ENCODE data around the gene HOXA5. TPM values are rescaled to one million over a fixed set of nuclear protein-coding genes. Genes with fewer than 3 reads are reported as not detected.

HOXA5 gene
- total and polyA plus RNA-seq, 2 donors: 0.24 to 0.43 TPM

- H3K4me1 ChIP-seq (ENCODE audit: control insufficient read depth in 2 of 2, insufficient read depth in 2 of 2, low read length in 2 of 2): peaks cover 22 to 37% of the 10 kb centered on the region in 2 donors
Observed at GRCh38 chr7:27176524-27176845, 33.0 kb upstream of the HOXA5 start.

DNA sequence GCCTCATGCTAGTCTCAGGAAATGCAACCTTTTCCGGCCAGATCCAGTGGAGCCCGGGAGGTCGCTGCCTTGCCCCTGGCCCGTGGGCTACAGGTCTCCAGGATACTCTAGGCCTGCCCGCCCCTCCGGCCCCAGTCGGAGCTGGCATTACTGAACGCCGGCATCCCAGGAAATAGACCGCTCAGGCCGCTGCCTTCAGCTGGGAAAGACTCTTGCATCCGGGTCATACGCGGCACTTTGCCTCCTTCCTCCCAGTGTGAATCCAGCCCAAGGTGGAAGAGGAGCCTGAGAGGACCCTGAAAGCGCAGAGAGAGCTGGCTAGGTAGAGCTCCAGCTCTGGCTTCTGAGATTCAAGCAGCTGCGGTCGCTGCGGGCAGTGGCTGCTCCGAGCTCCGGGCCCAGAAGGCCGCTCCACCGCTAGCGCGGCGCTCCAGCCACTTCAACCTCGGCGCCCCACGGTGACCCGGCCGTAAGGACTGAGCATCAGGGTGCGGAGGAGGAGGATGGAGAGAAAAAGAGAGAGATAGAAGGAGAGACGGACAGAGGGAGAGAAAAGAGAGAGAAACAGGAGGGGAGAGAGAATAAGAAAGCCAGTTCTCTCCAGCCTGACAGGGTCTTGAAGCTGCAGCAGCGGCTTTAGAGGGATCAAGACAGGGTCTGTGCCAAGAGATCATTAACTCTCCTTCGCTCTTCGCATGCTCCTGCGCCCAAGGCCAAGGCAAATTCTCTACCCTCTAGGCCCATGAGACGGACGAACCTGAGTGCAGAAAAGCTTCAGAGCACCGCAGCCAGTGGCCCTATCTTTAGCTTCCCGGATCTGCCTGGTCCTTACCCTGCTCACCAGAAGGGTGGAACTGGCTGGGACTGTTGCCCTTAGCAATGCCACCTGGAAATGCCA is 32.4 kb upstream of the HOXA5 start:
- WGBS: 95% methylated on average over 40 of the region's 40 CpGs
- no peak overlapping the region for H3K27ac ChIP-seq (ENCODE audit: low read depth in 1 of 2, low read length in 1 of 2)
- DNase-seq (ENCODE audit: low read depth in 6 of 9, low spot score in 9 of 9): no peak
- no peaks in the 10 kb centered on the region for H3K36me3 ChIP-seq (ENCODE audit: control insufficient read depth in 2 of 2, insufficient read depth in 2 of 2, low read length in 1 of 2)
- no peak overlapping the region for H3K4me3 ChIP-seq (ENCODE audit: low read length in 2 of 2)
- peaks cover 25 to 41% of the 10 kb centered on the region in 2 donors for H3K4me1 ChIP-seq (ENCODE audit: control insufficient read depth in 2 of 2, insufficient read depth in 2 of 2, low read length in 2 of 2)
- H3K27me3 ChIP-seq (ENCODE audit: control insufficient read depth in 2 of 2, insufficient read depth in 1 of 2, low read length in 1 of 2): peaks cover 64 to 100% of the 10 kb centered on the region in 2 donors
- peaks cover 0 to 10% of the 10 kb centered on the region in 2 donors for H3K9me3 ChIP-seq (ENCODE audit: control insufficient read depth in 2 of 2, insufficient read depth in 1 of 2, low read length in 1 of 2)

More at GRCh38 chr7:27176524-27176845, 33.0 kb upstream of the HOXA5 start:
- Histone ChIP-seq H3K4me3 (ENCODE audit: low read length in 2 of 2) (no peak overlapping the region), H3K27ac (ENCODE audit: low read depth in 1 of 2, low read length in 1 of 2) (no peak overlapping the region), H3K36me3 (ENCODE audit: control insufficient read depth in 2 of 2, insufficient read depth in 2 of 2, low read length in 1 of 2) (no peaks in the 10 kb centered on the region), H3K27me3 (ENCODE audit: control insufficient read depth in 2 of 2, insufficient read depth in 1 of 2, low read length in 1 of 2) (peaks cover 69 to 100% of the 10 kb centered on the region in 2 donors), H3K9me3 (ENCODE audit: control insufficient read depth in 2 of 2, insufficient read depth in 1 of 2, low read length in 1 of 2) (peaks cover 0 to 10% of the 10 kb centered on the region in 2 donors)
- no peak for DNase-seq (ENCODE audit: low read depth in 6 of 9, low spot score in 9 of 9)
- WGBS: 81% methylated on average over 3 of the region's 3 CpGs

DNA sequence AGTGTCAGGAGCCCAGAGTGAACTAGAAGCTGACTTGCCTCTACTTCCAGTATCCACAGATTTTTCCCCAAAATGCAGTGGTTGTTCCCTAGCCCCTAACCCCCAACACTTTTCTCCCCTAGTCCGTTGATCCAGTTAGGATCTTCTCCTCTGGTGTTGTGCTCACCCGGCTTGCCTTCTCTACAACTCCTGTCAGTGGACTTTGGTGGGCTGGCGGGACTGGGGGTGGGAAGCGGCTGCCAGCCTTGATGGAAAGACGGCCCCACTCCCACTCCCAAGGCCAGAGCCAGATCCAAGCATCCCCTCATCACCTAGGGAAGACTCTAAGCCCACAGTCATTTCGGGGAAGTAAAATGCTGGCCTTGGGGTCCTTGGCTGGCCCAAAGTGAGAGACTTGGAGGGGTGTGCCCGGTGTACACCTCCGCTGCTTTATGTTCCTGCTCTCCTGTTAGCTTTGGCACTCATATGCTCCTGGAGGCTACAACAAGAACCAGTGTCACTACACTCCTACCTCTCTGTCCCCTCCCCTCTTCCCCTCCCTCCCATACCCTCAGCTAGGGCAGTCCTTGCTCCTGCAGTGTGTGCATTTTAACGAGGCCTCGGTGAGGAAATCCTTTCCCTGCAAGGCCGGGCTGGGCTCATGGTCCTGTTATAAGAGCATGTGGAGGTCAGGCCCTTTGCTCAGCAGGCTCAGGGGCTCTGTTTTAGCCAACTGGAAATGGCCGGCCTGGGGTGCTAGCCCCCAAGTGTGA is 31.6 kb upstream of the HOXA5 start:
- Histone ChIP-seq H3K4me3 (ENCODE audit: low read length in 2 of 2) (no peak overlapping the region), H3K36me3 (ENCODE audit: control insufficient read depth in 2 of 2, insufficient read depth in 2 of 2, low read length in 1 of 2) (no peaks in the 10 kb centered on the region), H3K9me3 (ENCODE audit: control insufficient read depth in 2 of 2, insufficient read depth in 1 of 2, low read length in 1 of 2) (peaks cover 0 to 10% of the 10 kb centered on the region in 2 donors), H3K27me3 (ENCODE audit: control insufficient read depth in 2 of 2, insufficient read depth in 1 of 2, low read length in 1 of 2) (peaks cover 59 to 100% of the 10 kb centered on the region in 2 donors), H3K4me1 (ENCODE audit: control insufficient read depth in 2 of 2, insufficient read depth in 2 of 2, low read length in 2 of 2) (peaks cover 29 to 42% of the 10 kb centered on the region in 2 donors), H3K27ac (ENCODE audit: low read depth in 1 of 2, low read length in 1 of 2) (no peak overlapping the region)
- DNase-seq (ENCODE audit: low read depth in 6 of 9, low spot score in 9 of 9): no peak
- WGBS: 93% methylated on average over 12 of the region's 12 CpGs

- Histone ChIP-seq H3K36me3 (ENCODE audit: control insufficient read depth in 2 of 2, insufficient read depth in 2 of 2, low read length in 1 of 2) (no peaks in the 10 kb centered on the region), H3K27ac (ENCODE audit: low read depth in 1 of 2, low read length in 1 of 2) (no peak within 1 kb of the TSS), H3K9me3 (ENCODE audit: control insufficient read depth in 2 of 2, insufficient read depth in 1 of 2, low read length in 1 of 2) (peaks cover 0 to 10% of the 10 kb centered on the region in 2 donors), H3K4me3 (ENCODE audit: low read length in 2 of 2) (peak within 1 kb of the TSS; percentile 24 to 73), H3K4me1 (ENCODE audit: control insufficient read depth in 2 of 2, insufficient read depth in 2 of 2, low read length in 2 of 2) (peaks cover 29 to 37% of the 10 kb centered on the region in 2 donors), H3K27me3 (ENCODE audit: control insufficient read depth in 2 of 2, insufficient read depth in 1 of 2, low read length in 1 of 2) (peaks cover 55 to 100% of the 10 kb centered on the region in 2 donors)
- DNase-seq (ENCODE audit: low read depth in 6 of 9, low spot score in 9 of 9): no peak
- WGBS: 7% methylated on average over 82 of the region's 82 CpGs
Observed at GRCh38 chr7:27173956-27174873, 30.7 kb upstream of the HOXA5 start, which contains the start of gene HOXA10. HOXA10 (minus strand) TSS chr7:27174320; CDS start chr7:27174306, 14 bp downstream.

- Histone ChIP-seq H3K4me1 (ENCODE audit: control insufficient read depth in 2 of 2, insufficient read depth in 2 of 2, low read length in 2 of 2) (peaks cover 29 to 37% of the 10 kb centered on the region in 2 donors), H3K27ac (ENCODE audit: low read depth in 1 of 2, low read length in 1 of 2) (no peak overlapping the region), H3K4me3 (ENCODE audit: low read length in 2 of 2) (peak overlapping the region; percentile 22 to 73), H3K9me3 (ENCODE audit: control insufficient read depth in 2 of 2, insufficient read depth in 1 of 2, low read length in 1 of 2) (peaks cover 0 to 10% of the 10 kb centered on the region in 2 donors), H3K36me3 (ENCODE audit: control insufficient read depth in 2 of 2, insufficient read depth in 2 of 2, low read length in 1 of 2) (no peaks in the 10 kb centered on the region), H3K27me3 (ENCODE audit: control insufficient read depth in 2 of 2, insufficient read depth in 1 of 2, low read length in 1 of 2) (peaks cover 50 to 100% of the 10 kb centered on the region in 2 donors)
- DNase-seq (ENCODE audit: low read depth in 6 of 9, low spot score in 9 of 9): no peak
- WGBS: under 1% methylated on average over 58 of the region's 59 CpGs
Observed at GRCh38 chr7:27173511-27173955, 30.1 kb upstream of the HOXA5 start.

- H3K36me3 ChIP-seq (ENCODE audit: control insufficient read depth in 2 of 2, insufficient read depth in 2 of 2, low read length in 1 of 2): no peaks in the 10 kb centered on the region
- peaks cover 48 to 100% of the 10 kb centered on the region in 2 donors for H3K27me3 ChIP-seq (ENCODE audit: control insufficient read depth in 2 of 2, insufficient read depth in 1 of 2, low read length in 1 of 2)
- WGBS: under 1% methylated on average over 58 of the region's 58 CpGs
- no peak overlapping the region for H3K27ac ChIP-seq (ENCODE audit: low read depth in 1 of 2, low read length in 1 of 2)
- DNase-seq (ENCODE audit: low read depth in 6 of 9, low spot score in 9 of 9): no peak
- H3K9me3 ChIP-seq (ENCODE audit: control insufficient read depth in 2 of 2, insufficient read depth in 1 of 2, low read length in 1 of 2): peaks cover 0 to 10% of the 10 kb centered on the region in 2 donors
- peak overlapping the region; percentile 8 to 73 for H3K4me3 ChIP-seq (ENCODE audit: low read length in 2 of 2)
- peaks cover 29 to 42% of the 10 kb centered on the region in 2 donors for H3K4me1 ChIP-seq (ENCODE audit: control insufficient read depth in 2 of 2, insufficient read depth in 2 of 2, low read length in 2 of 2)
Observed at GRCh38 chr7:27172823-27173510, 29.5 kb upstream of the HOXA5 start.

GRCh38 chr7:27172315-27172774 is 28.9 kb upstream of the HOXA5 start:
- Histone ChIP-seq H3K27ac (ENCODE audit: low read depth in 1 of 2, low read length in 1 of 2) (no peak overlapping the region), H3K9me3 (ENCODE audit: control insufficient read depth in 2 of 2, insufficient read depth in 1 of 2, low read length in 1 of 2) (peaks cover 0 to 10% of the 10 kb centered on the region in 2 donors), H3K4me3 (ENCODE audit: low read length in 2 of 2) (peak overlapping the region in 1 of 2 donors; percentile 73), H3K36me3 (ENCODE audit: control insufficient read depth in 2 of 2, insufficient read depth in 2 of 2, low read length in 1 of 2) (no peaks in the 10 kb centered on the region), H3K27me3 (ENCODE audit: control insufficient read depth in 2 of 2, insufficient read depth in 1 of 2, low read length in 1 of 2) (peaks cover 43 to 100% of the 10 kb centered on the region in 2 donors), H3K4me1 (ENCODE audit: control insufficient read depth in 2 of 2, insufficient read depth in 2 of 2, low read length in 2 of 2) (peaks cover 30 to 43% of the 10 kb centered on the region in 2 donors)
- WGBS: 2% methylated on average over 10 of the region's 10 CpGs
- DNase-seq (ENCODE audit: low read depth in 6 of 9, low spot score in 9 of 9): no peak

Data from thymus (tissue), 11 donors.